HT-29 (cell line): Measurements from ENCODE around the gene ATXN1. TPM values are rescaled to one million over a fixed set of nuclear protein-coding genes. Genes with fewer than 3 reads are reported as not detected.

Experiments
- DNase-seq: peaks from one replicate; pipeline ENCODE4 v3.0.0-alpha.2; 2015; ENCODE audit warnings: low spot score
- total RNA-seq: library from RNA; depleted of rRNA; stranded (reverse); fragments of >200 nt; shearing (Covaris generic); gene quantifications from 2 replicates; pipeline ENCODE4 v1.2.3, GENCODE V29; 2014

The ATXN1 gene
- total RNA-seq, 1 experiment from 2014 or later, result 39.1 TPM

- DNase-seq, result no peak
Measured at GRCh38 chr6:16503970-16504415, 257.3 kb downstream of the ATXN1 start.

- no peak for DNase-seq
Measured at GRCh38 chr6:16503241-16503775, 258.0 kb downstream of the ATXN1 start.

GRCh38 chr6:16498957-16499356 is 262.3 kb downstream of the ATXN1 start:
- DNase-seq, result no peak

GRCh38 chr6:16498237-16498636 is 263.0 kb downstream of the ATXN1 start:
- no peak for DNase-seq

- DNase-seq, result no peak
Measured at GRCh38 chr6:16496991-16497801, 264.1 kb downstream of the ATXN1 start.

GRCh38 chr6:16496210-16496609 is 265.1 kb downstream of the ATXN1 start:
- DNase-seq, result no peak

GRCh38 chr6:16494793-16495192 is 266.5 kb downstream of the ATXN1 start:
- DNase-seq, result no peak

- no peak for DNase-seq
Measured at GRCh38 chr6:16493802-16494201, 267.5 kb downstream of the ATXN1 start.

GRCh38 chr6:16493112-16493511 is 268.1 kb downstream of the ATXN1 start:
- DNase-seq, result no peak

GRCh38 chr6:16491666-16492313 is 269.5 kb downstream of the ATXN1 start:
- DNase-seq, result no peak

- no peak for DNase-seq
Measured at GRCh38 chr6:16490616-16491015, 270.6 kb downstream of the ATXN1 start.

GRCh38 chr6:16488813-16489212 is 272.4 kb downstream of the ATXN1 start:
- no peak for DNase-seq

- DNase-seq, result no peak
Measured at GRCh38 chr6:16487996-16488674, 273.1 kb downstream of the ATXN1 start.

- no peak for DNase-seq
Measured at GRCh38 chr6:16486661-16487060, 274.6 kb downstream of the ATXN1 start.

- no peak for DNase-seq
Measured at GRCh38 chr6:16483315-16483875, 277.9 kb downstream of the ATXN1 start.

- no peak for DNase-seq
Measured at GRCh38 chr6:16482702-16483314, 278.5 kb downstream of the ATXN1 start.

- no peak for DNase-seq
Measured at GRCh38 chr6:16481697-16482399, 279.4 kb downstream of the ATXN1 start.

GRCh38 chr6:16480763-16481560 is 280.3 kb downstream of the ATXN1 start:
- DNase-seq, result no peak

GRCh38 chr6:16477367-16478149 is 283.7 kb downstream of the ATXN1 start:
- DNase-seq, result no peak
